AG08395 (cell line): ENCODE data around the gene UBE2R2.

Source experiments
- DNase-seq: peaks from one replicate; pipeline ENCODE4 v3.0.0; 2012; ENCODE audit warnings: mixed read lengths, low spot score

UBE2R2 gene

GRCh38 chr9:33884856-33885701 is 68.1 kb downstream of the UBE2R2 start:
- DNase-seq, result no peak

GRCh38 chr9:33885948-33886347 is 69.0 kb downstream of the UBE2R2 start:
- DNase-seq, result no peak

GRCh38 chr9:33893861-33894260 is 76.9 kb downstream of the UBE2R2 start:
- no peak for DNase-seq

- no peak for DNase-seq
Measured at GRCh38 chr9:33894316-33894715, 77.4 kb downstream of the UBE2R2 start.

- DNase-seq, result no peak
Measured at GRCh38 chr9:33903157-33903780, 86.3 kb downstream of the UBE2R2 start.

GRCh38 chr9:33905137-33905536 is 88.2 kb downstream of the UBE2R2 start:
- no peak for DNase-seq

- DNase-seq, result no peak
Measured at GRCh38 chr9:33906769-33907168, 89.8 kb downstream of the UBE2R2 start.

GRCh38 chr9:33907347-33907746 is 90.4 kb downstream of the UBE2R2 start:
- no peak for DNase-seq

- no peak for DNase-seq
Measured at GRCh38 chr9:33908114-33908513, 91.2 kb downstream of the UBE2R2 start.

- no peak for DNase-seq
Measured at GRCh38 chr9:33908749-33909148, 91.8 kb downstream of the UBE2R2 start.

- no peak for DNase-seq
Measured at GRCh38 chr9:33913541-33913940, 96.6 kb downstream of the UBE2R2 start.

- no peak for DNase-seq
Measured at GRCh38 chr9:33914887-33915628, 98.1 kb downstream of the UBE2R2 start.

- no peak for DNase-seq
Measured at GRCh38 chr9:33917036-33917435, 100.1 kb downstream of the UBE2R2 start.

- no peak for DNase-seq
Measured at GRCh38 chr9:33919276-33919897, 102.4 kb downstream of the UBE2R2 start.

GRCh38 chr9:33921967-33922895 is 105.3 kb downstream of the UBE2R2 start:
- DNase-seq, result peak; percentile 48

GRCh38 chr9:33923079-33923478 is 106.1 kb downstream of the UBE2R2 start:
- DNase-seq, result no peak

- DNase-seq, result no peak
Measured at GRCh38 chr9:33923998-33924701, 107.2 kb downstream of the UBE2R2 start.

- peak; percentile 64 for DNase-seq
Measured at GRCh38 chr9:33924978-33925797, 108.2 kb downstream of the UBE2R2 start.

- no peak for DNase-seq
Measured at GRCh38 chr9:33926746-33927485, 110.0 kb downstream of the UBE2R2 start.
